Testis (tissue), 2 donors: ENCODE data around the gene PDP2.

ENCODE experiments used
- POLR2A ChIP-seq: fragments of 450-650 bp; IDR thresholded peaks from one replicate; pipeline ENCODE4 v1.6.1; 2017; ENCODE audit warnings: antibody characterized with exemption, mild to moderate bottlenecking, moderate library complexity
- TF ChIP-seq, protein P1 (sequence below), 3 experiments: fragments of 450-650 bp in 2 of 3; fragments of 200-600 bp in 1 of 3; sonication (generic) in 1 of 3; IDR thresholded peaks; one replicate each; pipeline ENCODE4 v1.5.1; 2016 to 2019; ENCODE audit warnings: antibody characterized with exemption in 3 of 3, mild to moderate bottlenecking in 2 of 3, moderate library complexity in 1 of 3

DNA sequence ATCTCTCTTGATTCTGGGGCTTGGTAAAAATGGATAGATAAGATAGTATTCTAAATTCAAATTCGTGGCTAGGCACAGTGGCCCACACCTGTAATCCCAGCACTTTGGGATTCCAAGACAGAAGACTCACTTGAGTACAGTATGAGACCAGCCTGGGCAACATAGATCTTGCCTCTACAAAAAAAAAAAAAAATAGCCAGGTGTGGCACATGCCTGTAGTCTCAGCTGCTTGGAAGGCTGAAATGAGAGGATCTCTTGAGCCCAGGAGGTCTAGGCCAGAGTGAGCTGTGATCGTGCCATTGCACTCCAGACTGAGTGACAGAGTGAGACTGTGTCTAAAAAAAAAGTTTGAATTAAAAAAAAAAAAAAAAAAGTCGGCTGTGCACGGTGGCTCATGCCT lies 9.3 kb downstream of the PDP2 start:
- TF ChIP-seq POLR2A: no peak
- TF ChIP-seq, protein P1, sequence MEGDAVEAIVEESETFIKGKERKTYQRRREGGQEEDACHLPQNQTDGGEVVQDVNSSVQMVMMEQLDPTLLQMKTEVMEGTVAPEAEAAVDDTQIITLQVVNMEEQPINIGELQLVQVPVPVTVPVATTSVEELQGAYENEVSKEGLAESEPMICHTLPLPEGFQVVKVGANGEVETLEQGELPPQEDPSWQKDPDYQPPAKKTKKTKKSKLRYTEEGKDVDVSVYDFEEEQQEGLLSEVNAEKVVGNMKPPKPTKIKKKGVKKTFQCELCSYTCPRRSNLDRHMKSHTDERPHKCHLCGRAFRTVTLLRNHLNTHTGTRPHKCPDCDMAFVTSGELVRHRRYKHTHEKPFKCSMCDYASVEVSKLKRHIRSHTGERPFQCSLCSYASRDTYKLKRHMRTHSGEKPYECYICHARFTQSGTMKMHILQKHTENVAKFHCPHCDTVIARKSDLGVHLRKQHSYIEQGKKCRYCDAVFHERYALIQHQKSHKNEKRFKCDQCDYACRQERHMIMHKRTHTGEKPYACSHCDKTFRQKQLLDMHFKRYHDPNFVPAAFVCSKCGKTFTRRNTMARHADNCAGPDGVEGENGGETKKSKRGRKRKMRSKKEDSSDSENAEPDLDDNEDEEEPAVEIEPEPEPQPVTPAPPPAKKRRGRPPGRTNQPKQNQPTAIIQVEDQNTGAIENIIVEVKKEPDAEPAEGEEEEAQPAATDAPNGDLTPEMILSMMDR (IDR thresholded peaks at IDR 0.05): no peak
